ENCODE measurements around the gene DDX47. TPM values are rescaled to one million over a fixed set of nuclear protein-coding genes. Genes with fewer than 3 reads are reported as not detected.

DDX47 gene
- total and polyA plus RNA-seq, 10 of the 15 experiments (the other 5 are each of a cell fraction or from before 2014, with no cell fraction given) = 84.8 to 266 (median 120) TPM

DNA sequence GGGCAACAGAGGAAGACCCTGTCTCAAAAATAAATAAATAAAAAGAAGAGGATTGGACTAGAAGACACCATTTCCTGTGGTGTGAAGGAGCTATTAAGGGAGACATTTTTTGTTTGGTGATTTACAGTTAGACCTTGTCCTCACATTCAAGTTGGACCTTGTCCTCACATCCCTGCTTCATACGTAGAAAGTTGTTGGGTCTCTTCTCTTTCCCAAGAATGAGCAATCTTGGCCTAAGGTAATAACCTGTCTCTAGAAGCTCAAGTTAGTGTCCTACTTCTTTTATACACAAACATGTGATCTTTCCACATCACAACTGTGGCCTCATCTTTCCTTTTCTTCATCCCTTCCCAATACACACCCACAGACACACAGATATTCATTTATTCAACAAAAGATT lies 14.7 kb upstream of the DDX47 start:
- H3K79me2 ChIP-seq (ENCODE audit: control insufficient read depth, insufficient read depth, low read length) = no peaks in the 10 kb centered on the region
- in situ Hi-C loops (cut with MboI) = no loop called here
- H2AFZ ChIP-seq (ENCODE audit: control insufficient read depth, low read depth, low read length) = no peak overlapping the region
- RAD21 ChIA-PET (ENCODE audit: unreplicated experiment) = interaction anchor here (0.7 to 1.2 kb wide), 2 partner anchors 10 to 186 kb away, joined by 3 read pairs; no protein-coding TSS in a partner anchor
- H3K9me3 ChIP-seq (replicated peaks; ENCODE audit: control insufficient read depth, insufficient read depth, low read length) = no peaks in the 10 kb centered on the region
- SMC1A ChIA-PET (ENCODE audit: uncharacterized antibody, unreplicated experiment) = interaction anchor here (1.7 to 3.2 kb wide), 2 partner anchors 12 to 19 kb away, joined by 3 to 7 read pairs; no protein-coding TSS in a partner anchor
- POLR2A ChIA-PET = interaction anchor here (0.9 kb wide), 1 partner anchor 423 kb away, joined by 3 read pairs; no protein-coding TSS in a partner anchor
- BruUV-seq (replicated peaks) = no TSS peak
- H3K4me3 ChIP-seq = no peak overlapping the region
- WGBS (ENCODE audit: insufficient coverage, insufficient replicate concordance, low lambda C conversion rate, missing lambda C conversion rate) = 94% methylated on average over 1 of the region's 1 CpG
- H3K27ac ChIP-seq (ENCODE audit: control insufficient read depth, insufficient read depth) = no peak overlapping the region
- DNase-seq (ENCODE audit: low read depth, low spot score) (no peak), ATAC-seq (no peak), FAIRE-seq (no peak)
- CTCF ChIA-PET = interaction anchor here (1.1 to 3.2 kb wide), 2 partner anchors 10 to 15 kb away, joined by 3 to 15 read pairs; partner anchors contain the start of gene DDX47
- H3K9ac ChIP-seq (ENCODE audit: control insufficient read depth, insufficient read depth, low read length) = no peak overlapping the region
- H3K4me1 ChIP-seq (ENCODE audit: control insufficient read depth, insufficient read depth, low read length) = peaks cover 8% of the 10 kb centered on the region
- no peaks in the 10 kb centered on the region for H3K36me3 ChIP-seq (ENCODE audit: control insufficient read depth in 2 of 2, insufficient read depth in 2 of 2, low read length in 1 of 2)
- no peaks in the 10 kb centered on the region for H4K20me1 ChIP-seq (ENCODE audit: control insufficient read depth, insufficient read depth)
- intact Hi-C loops (cut with micrococcal nuclease; ENCODE audit: unreplicated experiment) = no loop called here
- H3K4me2 ChIP-seq (ENCODE audit: control insufficient read depth, insufficient read depth) = no peak overlapping the region
- H3K27me3 ChIP-seq (replicated peaks in 1 of 2; ENCODE audit: control insufficient read depth in 2 of 2, insufficient read depth in 2 of 2, low read length in 1 of 2) = no peaks in the 10 kb centered on the region
- TF ChIP-seq, protein P1, sequence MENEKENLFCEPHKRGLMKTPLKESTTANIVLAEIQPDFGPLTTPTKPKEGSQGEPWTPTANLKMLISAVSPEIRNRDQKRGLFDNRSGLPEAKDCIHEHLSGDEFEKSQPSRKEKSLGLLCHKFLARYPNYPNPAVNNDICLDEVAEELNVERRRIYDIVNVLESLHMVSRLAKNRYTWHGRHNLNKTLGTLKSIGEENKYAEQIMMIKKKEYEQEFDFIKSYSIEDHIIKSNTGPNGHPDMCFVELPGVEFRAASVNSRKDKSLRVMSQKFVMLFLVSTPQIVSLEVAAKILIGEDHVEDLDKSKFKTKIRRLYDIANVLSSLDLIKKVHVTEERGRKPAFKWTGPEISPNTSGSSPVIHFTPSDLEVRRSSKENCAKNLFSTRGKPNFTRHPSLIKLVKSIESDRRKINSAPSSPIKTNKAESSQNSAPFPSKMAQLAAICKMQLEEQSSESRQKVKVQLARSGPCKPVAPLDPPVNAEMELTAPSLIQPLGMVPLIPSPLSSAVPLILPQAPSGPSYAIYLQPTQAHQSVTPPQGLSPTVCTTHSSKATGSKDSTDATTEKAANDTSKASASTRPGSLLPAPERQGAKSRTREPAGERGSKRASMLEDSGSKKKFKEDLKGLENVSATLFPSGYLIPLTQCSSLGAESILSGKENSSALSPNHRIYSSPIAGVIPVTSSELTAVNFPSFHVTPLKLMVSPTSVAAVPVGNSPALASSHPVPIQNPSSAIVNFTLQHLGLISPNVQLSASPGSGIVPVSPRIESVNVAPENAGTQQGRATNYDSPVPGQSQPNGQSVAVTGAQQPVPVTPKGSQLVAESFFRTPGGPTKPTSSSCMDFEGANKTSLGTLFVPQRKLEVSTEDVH (IDR thresholded peaks at IDR 0.05; ENCODE audit: low read depth, partially characterized antibody) = no peak
- TF ChIP-seq, protein P2, sequence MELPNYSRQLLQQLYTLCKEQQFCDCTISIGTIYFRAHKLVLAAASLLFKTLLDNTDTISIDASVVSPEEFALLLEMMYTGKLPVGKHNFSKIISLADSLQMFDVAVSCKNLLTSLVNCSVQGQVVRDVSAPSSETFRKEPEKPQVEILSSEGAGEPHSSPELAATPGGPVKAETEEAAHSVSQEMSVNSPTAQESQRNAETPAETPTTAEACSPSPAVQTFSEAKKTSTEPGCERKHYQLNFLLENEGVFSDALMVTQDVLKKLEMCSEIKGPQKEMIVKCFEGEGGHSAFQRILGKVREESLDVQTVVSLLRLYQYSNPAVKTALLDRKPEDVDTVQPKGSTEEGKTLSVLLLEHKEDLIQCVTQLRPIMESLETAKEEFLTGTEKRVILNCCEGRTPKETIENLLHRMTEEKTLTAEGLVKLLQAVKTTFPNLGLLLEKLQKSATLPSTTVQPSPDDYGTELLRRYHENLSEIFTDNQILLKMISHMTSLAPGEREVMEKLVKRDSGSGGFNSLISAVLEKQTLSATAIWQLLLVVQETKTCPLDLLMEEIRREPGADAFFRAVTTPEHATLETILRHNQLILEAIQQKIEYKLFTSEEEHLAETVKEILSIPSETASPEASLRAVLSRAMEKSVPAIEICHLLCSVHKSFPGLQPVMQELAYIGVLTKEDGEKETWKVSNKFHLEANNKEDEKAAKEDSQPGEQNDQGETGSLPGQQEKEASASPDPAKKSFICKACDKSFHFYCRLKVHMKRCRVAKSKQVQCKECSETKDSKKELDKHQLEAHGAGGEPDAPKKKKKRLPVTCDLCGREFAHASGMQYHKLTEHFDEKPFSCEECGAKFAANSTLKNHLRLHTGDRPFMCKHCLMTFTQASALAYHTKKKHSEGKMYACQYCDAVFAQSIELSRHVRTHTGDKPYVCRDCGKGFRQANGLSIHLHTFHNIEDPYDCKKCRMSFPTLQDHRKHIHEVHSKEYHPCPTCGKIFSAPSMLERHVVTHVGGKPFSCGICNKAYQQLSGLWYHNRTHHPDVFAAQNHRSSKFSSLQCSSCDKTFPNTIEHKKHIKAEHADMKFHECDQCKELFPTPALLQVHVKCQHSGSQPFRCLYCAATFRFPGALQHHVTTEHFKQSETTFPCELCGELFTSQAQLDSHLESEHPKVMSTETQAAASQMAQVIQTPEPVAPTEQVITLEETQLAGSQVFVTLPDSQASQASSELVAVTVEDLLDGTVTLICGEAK (IDR thresholded peaks at IDR 0.05; ENCODE audit: borderline replicate concordance) = no peak
- TF ChIP-seq CEBPB (IDR thresholded peaks at IDR 0.05; ENCODE audit: borderline replicate concordance in 1 of 2, low read depth in 2 of 2, low read length in 2 of 2) (no peak), NR2F1 (conservative IDR thresholded peaks at IDR 0.05) (no peak), FOS (IDR thresholded peaks at IDR 0.05; ENCODE audit: borderline replicate concordance, extremely low read depth, insufficient read length) (no peak), ESRRA (IDR thresholded peaks at IDR 0.05; ENCODE audit: low read length) (no peak), ZNF24 (IDR thresholded peaks at IDR 0.05) (no peak)
- TF ChIP-seq, protein P3, sequence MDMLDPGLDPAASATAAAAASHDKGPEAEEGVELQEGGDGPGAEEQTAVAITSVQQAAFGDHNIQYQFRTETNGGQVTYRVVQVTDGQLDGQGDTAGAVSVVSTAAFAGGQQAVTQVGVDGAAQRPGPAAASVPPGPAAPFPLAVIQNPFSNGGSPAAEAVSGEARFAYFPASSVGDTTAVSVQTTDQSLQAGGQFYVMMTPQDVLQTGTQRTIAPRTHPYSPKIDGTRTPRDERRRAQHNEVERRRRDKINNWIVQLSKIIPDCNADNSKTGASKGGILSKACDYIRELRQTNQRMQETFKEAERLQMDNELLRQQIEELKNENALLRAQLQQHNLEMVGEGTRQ (IDR thresholded peaks at IDR 0.05; ENCODE audit: borderline replicate concordance, low read depth, low read length) = no peak
- TF ChIP-seq, protein P4, sequence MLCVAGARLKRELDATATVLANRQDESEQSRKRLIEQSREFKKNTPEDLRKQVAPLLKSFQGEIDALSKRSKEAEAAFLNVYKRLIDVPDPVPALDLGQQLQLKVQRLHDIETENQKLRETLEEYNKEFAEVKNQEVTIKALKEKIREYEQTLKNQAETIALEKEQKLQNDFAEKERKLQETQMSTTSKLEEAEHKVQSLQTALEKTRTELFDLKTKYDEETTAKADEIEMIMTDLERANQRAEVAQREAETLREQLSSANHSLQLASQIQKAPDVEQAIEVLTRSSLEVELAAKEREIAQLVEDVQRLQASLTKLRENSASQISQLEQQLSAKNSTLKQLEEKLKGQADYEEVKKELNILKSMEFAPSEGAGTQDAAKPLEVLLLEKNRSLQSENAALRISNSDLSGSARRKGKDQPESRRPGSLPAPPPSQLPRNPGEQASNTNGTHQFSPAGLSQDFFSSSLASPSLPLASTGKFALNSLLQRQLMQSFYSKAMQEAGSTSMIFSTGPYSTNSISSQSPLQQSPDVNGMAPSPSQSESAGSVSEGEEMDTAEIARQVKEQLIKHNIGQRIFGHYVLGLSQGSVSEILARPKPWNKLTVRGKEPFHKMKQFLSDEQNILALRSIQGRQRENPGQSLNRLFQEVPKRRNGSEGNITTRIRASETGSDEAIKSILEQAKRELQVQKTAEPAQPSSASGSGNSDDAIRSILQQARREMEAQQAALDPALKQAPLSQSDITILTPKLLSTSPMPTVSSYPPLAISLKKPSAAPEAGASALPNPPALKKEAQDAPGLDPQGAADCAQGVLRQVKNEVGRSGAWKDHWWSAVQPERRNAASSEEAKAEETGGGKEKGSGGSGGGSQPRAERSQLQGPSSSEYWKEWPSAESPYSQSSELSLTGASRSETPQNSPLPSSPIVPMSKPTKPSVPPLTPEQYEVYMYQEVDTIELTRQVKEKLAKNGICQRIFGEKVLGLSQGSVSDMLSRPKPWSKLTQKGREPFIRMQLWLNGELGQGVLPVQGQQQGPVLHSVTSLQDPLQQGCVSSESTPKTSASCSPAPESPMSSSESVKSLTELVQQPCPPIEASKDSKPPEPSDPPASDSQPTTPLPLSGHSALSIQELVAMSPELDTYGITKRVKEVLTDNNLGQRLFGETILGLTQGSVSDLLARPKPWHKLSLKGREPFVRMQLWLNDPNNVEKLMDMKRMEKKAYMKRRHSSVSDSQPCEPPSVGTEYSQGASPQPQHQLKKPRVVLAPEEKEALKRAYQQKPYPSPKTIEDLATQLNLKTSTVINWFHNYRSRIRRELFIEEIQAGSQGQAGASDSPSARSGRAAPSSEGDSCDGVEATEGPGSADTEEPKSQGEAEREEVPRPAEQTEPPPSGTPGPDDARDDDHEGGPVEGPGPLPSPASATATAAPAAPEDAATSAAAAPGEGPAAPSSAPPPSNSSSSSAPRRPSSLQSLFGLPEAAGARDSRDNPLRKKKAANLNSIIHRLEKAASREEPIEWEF (IDR thresholded peaks at IDR 0.05; ENCODE audit: insufficient replicate concordance, low read depth, low read length) = no peak

All from GM12878 (cell line).